Measurements from ENCODE around the gene MYO3A.

The MYO3A gene

GRCh38 chr10:26215935-26216584, 282.0 kb downstream of the MYO3A start:
- DNase-seq, result no peak

- no peak for DNase-seq
Observed at GRCh38 chr10:26216585-26217395, 282.8 kb downstream of the MYO3A start, which contains the start of gene GAD2. Gene GAD2, plus strand, starts transcription at chr10:26216774. Its CDS starts 36 bp downstream, at chr10:26216810.

GRCh38 chr10:26217396-26218086, 283.5 kb downstream of the MYO3A start:
- no peak for DNase-seq

- no peak for DNase-seq
Observed at GRCh38 chr10:26219676-26220075, 285.6 kb downstream of the MYO3A start.

GRCh38 chr10:26220901-26221300, 286.9 kb downstream of the MYO3A start:
- no peak for DNase-seq

GRCh38 chr10:26221541-26221940, 287.5 kb downstream of the MYO3A start:
- DNase-seq, result no peak

- no peak for DNase-seq
Observed at GRCh38 chr10:26222563-26222962, 288.5 kb downstream of the MYO3A start.

GRCh38 chr10:26225322-26225721, 291.3 kb downstream of the MYO3A start:
- DNase-seq, result no peak

GRCh38 chr10:26227786-26228185, 293.8 kb downstream of the MYO3A start:
- DNase-seq, result no peak

- no peak for DNase-seq
Observed at GRCh38 chr10:26232174-26232573, 298.1 kb downstream of the MYO3A start.

- DNase-seq, result no peak
Observed at GRCh38 chr10:26235761-26236160, 301.7 kb downstream of the MYO3A start.

- DNase-seq, result no peak
Observed at GRCh38 chr10:26238378-26238777, 304.3 kb downstream of the MYO3A start.

GRCh38 chr10:26242706-26243350, 308.8 kb downstream of the MYO3A start:
- no peak for DNase-seq

GRCh38 chr10:26243351-26243720, 309.3 kb downstream of the MYO3A start:
- DNase-seq, result no peak

GRCh38 chr10:26249681-26250080, 315.7 kb downstream of the MYO3A start:
- DNase-seq, result no peak

GRCh38 chr10:26251925-26252324, 317.9 kb downstream of the MYO3A start:
- DNase-seq, result no peak

GRCh38 chr10:26254616-26255015, 320.6 kb downstream of the MYO3A start:
- DNase-seq, result no peak

GRCh38 chr10:26259341-26259740, 325.3 kb downstream of the MYO3A start:
- no peak for DNase-seq
